HG02981 (cell line): Measurements from ENCODE around the gene FEN1.

Source experiments
- ATAC-seq: cut with Tn5 transposase; IDR thresholded peaks from one replicate; pipeline ENCODE4 v1.9.1; 2021; ENCODE audit warnings: mild to moderate bottlenecking, moderate library complexity; ENCODE audit not compliant: unreplicated experiment

The FEN1 gene, protein sequence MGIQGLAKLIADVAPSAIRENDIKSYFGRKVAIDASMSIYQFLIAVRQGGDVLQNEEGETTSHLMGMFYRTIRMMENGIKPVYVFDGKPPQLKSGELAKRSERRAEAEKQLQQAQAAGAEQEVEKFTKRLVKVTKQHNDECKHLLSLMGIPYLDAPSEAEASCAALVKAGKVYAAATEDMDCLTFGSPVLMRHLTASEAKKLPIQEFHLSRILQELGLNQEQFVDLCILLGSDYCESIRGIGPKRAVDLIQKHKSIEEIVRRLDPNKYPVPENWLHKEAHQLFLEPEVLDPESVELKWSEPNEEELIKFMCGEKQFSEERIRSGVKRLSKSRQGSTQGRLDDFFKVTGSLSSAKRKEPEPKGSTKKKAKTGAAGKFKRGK

DNA sequence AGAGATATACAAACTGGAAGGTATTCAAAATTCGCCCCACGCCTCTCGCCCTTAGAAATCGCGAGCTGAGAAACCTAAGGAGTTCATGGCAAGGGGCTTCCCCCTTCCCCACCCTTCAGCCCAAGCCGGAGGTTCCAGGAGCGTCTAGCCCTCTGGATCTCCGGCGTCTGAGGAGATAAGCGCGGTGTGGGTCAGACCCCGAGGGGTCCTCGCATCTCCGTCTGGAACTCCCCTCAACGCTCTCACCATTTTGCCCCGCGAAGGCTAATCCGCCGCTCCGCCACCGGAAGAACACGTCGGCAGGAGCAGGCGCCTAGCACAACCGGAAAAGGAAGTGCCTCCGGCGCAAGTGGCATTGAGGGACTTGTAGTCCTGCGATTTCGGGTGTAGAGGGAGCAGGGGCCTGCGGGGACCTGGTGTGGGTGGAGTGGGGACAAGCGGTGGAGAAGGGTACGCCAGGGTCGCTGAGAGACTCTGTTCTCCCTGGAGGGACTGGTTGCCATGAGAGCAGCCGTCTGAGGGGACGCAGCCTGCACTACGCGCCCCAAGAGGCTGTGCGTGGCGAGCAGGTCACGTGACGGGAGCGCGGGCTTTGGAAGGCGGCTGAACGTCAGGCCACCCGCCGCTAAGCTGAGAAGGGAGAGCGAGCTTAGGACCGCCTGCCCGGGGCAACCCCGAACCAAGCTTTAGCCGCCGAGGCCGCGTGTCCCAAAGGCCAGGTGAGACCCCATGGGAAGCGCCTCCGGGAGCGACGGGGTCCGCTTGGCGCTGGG is at the start of gene FEN1, which contains the start of gene TMEM258:
TSS of gene FEN1 (plus strand) at position 602 of the 773 bp plus-strand sequence. CDS start 2,451 bp downstream, outside the sequence.
TSS of gene TMEM258 (minus strand) at position 290 of the 773 bp plus-strand sequence. CDS start at position 249, 41 bp downstream.
- peak; percentile 76 for ATAC-seq

DNA sequence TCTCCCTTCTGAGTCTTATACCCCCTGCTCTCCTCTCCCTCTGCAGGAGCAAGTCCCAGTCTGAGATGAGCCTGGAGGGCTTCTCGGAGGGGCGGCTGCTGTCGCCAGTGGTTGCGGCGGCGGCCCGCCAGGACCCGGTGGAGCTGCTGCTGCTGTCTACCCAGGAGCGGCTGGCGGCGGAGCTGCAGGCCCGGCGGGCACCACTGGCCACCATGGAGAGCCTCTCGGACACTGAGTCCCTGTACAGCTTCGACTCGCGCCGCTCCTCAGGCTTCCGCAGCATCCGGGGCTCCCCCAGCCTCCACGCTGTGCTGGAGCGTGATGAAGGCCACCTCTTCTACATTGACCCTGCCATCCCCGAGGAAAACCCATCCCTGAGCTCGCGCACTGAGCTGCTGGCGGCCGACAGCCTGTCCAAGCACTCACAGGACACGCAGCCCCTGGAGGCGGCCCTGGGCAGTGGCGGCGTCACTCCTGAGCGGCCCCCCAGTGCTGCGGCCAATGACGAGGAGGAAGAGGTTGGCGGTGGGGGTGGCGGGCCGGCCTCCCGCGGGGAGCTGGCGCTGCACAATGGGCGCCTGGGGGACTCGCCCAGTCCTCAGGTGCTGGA is 49.1 kb upstream of the FEN1 start:
- no peak for ATAC-seq

DNA sequence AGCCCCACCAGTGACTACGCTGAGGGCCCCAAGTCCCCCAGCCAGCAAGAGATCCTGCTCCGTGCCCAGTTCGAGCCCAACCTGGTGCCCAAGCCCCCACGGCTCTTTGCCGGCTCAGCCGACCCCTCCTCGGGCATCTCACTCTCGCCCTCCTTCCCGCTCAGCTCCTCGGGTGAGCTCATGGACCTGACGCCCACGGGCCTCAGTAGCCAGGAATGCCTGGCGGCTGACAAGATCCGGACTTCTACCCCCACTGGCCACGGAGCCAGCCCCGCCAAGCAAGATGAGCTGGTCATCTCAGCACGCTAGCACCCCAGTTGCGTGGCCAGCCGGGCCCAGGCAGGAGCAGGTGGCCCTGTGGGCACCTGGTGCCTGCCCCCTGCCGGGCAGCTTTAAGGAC is 48.5 kb upstream of the FEN1 start:
- ATAC-seq = no peak

DNA sequence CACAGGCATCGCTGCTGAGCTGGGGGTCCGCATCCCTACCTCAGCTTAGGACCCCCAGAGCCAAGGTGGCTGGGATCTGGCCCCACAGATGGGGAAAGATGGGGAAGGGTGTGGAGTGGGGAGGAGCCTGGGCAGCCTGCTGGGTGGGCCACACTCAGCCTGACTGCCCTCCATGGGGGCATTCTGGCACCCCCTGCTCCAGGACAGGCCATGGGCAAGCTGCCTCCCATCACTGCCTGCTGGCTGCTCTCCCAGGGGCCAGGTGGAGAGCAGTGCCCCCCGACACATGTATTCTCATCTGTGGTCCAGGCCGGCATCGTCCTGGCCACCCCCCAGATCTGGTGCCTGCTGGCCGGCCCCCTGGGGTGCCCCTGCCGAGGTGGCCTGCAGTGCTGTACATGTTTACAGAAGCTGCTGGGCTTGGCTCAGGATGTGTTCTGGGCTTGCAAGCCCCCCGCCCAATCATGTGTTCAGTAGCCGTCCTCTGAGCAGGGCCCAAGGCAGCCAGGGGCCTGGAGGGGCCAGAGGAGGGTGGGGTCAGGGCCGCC is 48.0 kb upstream of the FEN1 start:
- no peak for ATAC-seq

DNA sequence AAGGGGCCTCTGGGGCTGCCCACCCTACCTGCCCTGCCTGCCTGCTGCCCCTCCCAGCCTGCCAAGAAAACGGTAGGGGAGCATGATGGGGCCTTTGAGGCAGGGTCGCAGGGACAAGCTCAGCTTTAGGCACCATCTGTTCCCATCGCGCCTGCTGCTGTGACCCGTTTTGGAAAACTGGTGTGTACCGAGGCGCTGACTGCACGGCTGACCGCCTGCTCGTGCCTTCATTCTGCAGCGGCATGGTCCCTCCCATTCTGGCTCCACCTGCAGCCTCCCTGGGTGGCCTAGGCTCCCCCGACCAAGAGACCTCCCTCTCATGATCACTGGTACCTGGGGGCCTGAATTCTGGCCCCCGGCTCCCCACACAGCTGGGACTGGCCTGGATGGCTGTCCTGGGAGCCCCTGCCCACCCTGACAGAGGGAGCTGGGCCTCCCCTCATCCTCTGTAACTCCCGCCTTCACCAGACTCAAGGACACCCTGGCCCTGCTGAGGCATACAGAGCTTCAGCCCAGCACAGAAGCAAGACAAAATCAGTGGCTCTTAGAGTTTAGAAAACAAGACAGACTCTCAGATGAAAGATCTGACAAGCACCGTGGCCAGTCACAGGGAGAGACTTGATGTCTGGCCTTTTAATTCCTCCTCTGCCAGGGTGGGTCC is 46.8 kb upstream of the FEN1 start:
- ATAC-seq = no peak

DNA sequence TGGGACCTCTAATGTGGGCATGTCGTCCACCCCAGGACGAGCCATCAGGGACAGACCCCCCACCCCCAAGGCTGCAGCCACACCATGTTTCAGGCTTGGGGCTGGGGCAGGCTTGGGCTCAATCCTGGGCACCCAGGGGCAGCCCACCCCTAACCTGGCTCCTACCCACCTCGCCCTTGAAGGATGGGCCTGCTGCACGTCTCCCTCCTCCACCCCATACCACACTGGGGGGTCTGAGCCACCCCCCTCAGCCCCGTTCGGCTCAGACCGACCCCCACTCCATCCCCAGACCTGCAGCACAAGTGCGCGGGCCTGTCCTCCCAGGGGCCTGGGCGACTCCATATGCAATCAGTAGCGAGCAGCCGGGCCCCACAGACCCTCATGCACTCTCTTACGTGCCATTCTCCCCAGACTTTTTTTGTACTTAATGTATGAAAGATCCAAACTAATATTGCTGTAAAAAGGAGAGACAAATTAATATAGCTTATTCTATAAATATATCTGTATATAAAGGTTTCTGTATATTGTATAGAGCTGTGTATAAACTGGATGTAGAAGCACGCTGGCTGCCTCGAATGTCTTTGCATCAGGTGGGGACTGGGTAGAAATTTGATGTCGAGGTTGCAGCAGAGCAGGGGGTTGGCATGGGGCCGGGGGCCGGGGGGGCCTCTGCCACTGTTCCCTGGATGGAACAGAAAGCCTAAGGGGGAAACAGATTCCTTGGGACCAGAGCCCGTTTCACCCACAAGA is 46.1 kb upstream of the FEN1 start:
- ATAC-seq = no peak

DNA sequence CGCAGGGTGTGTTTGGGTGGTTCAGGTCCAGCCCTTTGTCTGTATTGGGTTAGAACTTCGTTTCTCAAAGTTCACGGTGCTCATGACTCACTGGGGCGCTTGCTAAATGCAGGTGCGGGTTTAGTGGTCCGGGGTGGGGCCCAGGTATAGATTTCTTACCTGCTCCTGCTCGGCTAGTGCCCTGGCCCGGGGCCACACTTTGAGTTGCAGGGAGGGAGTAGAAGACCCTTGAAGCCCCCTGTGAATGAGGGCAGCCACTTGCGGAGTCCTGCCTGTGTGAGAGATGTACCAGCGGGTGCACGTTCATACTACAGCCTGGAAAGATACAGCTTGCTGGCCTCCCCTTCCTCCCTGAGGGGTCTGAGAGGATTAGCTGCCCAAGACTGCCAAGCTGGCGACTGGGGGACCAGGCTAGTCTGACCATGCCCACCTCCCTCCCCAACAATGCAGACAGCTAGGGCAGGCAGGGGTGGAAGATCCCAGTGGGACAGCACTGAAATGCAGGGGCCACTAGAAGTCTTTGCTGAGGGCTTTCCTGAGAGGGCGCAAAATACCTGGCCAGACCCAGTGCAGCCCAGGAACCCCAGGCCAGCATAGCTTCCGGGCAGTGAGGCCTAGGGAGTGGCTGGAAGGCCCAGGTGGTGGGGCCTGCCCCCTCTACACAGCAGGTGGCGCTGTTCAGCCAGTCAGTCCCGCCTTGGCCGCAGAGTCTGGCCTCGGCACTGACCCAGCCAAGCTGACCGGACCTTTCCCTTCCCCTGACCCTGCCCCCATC is 45.3 kb upstream of the FEN1 start:
- peak; percentile 48 for ATAC-seq

DNA sequence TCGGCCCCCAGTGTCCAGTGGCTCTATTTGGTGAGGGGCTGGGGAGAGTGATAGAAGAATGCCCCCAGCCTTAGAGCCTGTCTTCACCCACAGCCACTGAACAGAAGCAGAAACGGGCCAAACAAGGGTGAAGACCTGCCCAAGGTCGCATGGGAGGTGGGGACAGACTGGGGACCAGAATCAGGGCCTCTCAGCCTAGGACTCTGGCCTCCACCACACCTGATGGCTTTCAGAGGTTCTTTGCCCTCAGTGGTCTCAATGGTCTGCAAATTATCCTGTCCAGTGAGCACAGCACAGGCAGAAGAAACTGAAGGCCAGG is 44.8 kb upstream of the FEN1 start:
- ATAC-seq = no peak

DNA sequence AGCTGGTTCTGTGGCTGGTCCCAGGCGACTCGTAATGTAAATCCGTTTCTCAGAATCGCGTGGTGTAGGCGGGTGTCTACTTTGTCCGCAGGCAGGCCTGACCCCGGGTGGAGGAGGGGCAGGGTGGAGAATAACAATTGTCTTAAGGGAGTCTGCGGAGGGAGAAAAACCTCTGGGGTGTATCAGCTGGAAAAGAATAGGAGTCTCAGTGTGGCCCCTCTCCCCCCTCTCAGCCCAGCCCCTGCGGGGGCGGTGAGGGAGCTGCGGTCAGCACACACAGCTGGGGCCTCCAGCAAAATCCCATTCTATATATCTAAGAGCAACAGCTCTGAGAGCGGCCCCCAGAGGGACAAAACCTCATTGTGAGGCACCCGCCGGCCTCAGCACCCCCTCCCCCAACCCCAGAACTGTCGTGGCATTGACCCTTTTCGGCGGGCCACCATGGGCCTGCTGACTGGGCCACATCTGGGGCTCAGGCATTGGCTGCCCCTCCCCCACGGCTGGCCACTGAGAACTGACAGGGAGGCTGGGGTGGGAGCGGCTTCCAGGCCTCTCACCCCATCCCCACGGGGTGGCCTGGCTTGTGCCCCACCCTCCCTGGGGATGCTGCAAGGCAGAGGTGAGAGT is 43.0 kb upstream of the FEN1 start:
- ATAC-seq = no peak

DNA sequence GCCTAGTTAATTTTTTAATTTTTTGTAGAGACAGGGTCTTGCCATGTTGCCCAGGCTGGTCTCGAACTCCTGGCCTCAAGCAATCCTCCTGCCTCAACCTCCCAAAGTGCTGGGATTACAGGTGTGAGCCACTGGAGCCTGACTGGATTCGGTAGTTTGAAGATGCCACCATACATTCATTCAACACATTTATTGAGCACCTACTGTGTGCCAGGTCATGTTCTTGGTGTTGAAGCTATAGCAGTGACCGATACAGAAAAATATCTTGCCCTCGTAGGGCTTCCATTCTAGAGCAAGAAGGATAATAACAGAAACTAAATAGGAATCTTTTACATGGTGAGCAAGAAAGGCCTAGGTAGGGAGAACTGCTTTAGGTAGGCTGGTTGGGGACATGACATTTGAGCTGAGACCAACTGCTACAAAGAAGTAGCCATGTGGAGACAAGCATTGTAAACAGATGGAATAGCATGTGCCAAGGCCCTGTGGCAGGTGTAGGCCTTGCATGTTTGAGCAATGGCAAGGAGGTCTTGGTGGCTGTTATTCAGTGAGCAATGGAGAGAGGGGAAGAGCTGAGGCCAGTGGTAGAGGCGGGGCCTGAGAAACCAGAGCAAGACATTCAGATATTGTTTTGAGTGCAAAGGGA is 42.0 kb upstream of the FEN1 start:
- ATAC-seq = no peak

DNA sequence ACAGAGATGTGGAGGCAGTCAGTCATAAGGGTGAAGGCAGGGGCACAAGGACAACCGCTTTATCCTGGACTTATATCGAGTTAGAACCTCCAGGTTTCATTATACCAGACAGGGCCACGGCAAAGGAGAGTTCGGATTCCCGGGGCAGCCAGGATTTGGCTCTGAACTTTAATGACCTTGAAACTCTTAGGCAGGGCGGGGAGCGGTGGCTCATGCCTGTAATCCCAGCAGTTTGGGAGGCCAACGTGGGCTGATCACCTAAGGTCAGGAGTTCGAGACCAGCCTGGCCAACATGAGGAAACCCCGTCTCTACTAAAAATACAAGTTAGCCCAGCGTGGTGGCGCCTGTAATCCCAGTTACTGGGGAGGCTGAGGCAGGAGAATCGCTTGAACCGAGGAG is 41.3 kb upstream of the FEN1 start:
- no peak for ATAC-seq

DNA sequence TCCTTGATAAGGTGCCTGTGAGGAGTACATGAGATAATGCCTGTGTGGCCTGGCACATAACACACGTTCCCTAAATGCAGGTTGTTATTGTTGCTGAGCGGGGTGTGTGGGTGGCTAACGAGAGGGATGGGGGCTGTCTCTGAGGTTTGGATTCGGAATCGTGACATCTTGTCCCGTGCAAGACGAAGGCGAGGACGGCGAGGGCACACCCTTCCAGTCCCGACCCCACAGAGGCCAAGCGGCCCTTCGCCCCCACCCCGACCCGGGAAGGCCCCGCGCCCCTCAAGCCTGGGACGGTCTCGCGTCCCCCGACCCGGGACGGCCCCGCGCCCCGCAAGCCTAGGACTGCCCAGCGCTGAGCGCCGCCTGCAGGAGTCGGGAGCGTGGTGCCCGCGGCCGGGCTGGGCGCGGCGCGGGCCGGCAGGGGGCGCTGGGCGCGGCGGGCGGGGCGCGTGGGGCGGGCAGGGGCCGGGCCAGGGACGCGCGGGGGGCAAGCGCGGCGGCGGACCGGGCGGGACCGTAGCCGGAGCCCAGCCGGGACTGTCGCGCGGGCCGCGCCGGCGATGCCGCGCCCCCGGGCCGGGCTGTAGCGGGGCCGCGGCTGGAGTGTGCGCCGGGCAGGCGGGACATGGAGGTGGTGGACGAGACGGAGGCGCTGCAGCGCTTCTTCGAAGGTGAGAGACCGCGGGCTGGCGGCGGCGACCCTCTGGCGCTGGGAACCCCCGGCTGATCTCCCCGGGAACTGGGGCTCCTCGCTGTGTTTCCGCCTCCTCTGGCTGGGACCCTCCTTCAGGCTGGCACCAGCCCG is 40.4 kb upstream of the FEN1 start, which contains the start of gene MYRF:
TSS of gene MYRF (plus strand) at position 520 of the 808 bp plus-strand sequence. CDS start at position 629, 109 bp downstream.
- no peak for ATAC-seq

DNA sequence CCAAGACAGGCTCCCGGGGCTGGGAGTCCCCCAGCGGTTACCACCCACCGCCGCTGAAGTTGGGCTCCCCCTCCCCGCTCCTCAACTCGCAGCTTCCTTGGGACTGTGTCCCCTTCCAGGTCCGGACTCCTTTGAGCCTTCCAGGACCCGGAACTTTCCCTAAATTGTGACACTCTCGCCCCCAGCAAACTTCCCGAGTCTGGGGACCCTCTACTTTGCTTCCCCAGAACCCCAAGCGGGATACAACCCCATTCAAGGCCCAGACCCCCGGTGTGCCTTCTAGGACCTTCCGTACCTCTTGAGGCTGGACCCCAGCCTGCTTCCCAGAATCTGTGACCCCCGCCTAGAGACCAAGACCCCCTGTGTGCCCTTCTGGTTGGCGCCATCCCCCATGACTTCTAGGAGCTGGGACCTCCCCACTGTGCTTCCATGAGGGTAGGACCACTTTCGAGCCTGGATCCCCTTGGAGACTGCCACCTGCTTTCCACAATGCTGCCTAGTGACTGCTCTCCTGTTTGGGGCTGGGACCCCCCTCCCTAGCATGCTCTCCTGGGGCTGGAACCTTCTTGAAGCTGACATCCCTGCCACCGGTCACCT is 39.7 kb upstream of the FEN1 start:
- ATAC-seq = no peak

DNA sequence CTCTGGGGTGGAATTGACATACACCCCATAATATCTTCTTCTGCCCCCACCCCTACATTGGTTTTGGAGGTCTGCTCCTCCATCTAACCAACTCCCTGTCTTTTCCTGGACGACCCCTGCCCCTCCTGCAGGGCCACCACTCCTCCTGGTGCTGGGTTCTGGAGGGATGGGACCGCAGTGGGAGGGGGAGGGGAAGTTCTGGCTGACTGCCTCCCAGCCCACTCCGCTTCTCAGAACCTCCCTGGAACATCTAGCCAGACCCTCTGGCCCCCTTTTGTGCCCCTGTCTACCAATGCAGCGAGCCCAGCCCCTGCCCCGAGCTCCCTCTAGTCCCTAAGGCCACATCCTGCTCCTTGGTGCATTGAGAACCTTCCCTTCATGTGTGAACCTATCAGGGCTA is 39.0 kb upstream of the FEN1 start:
- ATAC-seq = no peak

DNA sequence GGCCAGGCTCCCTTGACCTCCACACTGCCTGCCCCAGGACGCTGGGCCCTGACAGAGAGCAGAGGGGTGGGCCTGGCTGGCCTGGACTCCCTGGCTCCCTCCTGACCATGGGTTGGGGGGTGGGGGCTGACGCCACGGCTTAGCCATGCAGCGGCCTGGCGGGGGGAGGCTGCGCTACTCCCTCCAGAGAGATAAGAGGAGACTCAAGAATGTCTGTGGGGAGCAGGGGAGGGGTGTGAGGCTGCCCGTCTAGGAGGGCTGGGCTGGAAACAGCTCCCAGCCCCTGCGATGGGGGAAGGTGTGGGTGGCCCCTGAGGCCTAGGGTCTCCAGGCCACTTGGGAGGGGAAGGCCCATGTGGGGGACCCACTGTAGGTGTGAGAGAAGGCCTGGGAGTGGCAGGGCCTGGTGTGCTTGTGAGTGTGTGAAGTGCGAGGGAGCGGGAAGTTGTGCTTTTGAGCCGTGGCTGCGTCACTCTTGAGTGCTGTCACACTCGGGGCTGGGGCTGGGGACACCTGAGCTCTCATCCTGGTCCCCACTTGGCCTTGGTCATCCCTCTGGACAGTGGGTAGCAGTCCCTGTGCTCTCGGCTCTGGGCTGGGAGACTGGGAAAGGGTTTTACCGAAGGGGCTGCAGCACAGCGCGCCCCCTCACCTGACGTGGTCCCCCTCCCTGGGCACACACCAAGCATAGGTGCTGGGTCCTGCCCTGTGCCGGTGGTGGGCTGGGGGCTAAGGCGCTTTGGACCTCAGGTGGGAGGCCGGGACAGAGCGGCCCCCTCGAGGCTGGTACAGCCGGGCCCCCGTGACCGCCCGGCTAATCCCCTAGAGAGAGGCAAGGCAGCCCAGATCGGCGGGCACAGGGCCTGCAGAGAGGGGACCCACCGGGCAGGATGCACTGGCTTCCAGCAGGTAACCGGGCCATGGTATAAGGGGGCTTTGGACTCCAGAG is 37.9 kb upstream of the FEN1 start:
- ATAC-seq = no peak

DNA sequence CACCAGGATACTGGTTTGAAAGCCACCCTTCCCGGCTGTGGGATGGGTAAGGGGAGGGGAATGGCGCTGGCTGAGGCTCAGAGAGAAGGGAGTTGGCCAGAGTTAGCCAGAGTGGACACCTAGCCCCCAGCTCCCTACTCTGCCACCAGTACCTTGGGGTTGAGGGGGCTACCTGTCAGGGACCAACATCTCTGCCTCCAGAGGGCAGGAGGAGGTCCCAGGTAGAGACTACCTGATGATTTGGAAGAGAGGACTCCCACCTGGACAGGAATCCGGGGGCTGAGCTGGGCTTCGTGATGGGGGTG is 36.6 kb upstream of the FEN1 start:
- ATAC-seq = no peak
